Astrocyte (in vitro differentiated cells and primary cell): ENCODE results near the gene FADS2. TPM values are rescaled to one million over a fixed set of nuclear protein-coding genes. Genes with fewer than 3 reads are reported as not detected.

Source experiments
- DNase-seq: peaks from one replicate; pipeline ENCODE4 v3.0.0-alpha.2; 2010; ENCODE audit warnings: low read depth
- FAIRE-seq: peaks from 2 replicates; lab custom pipeline; 2011; peaks lifted over from hg19 to GRCh38; lab: Jason Lieb, UNC
- H2AFZ ChIP-seq: 2 replicates; pipeline ENCODE4 v1.6.0; 2012; ENCODE audit warnings: low read depth, low read length, inconsistent platforms
- H3K27ac ChIP-seq: 2 replicates; pipeline ENCODE4 v1.5.1; 2011; ENCODE audit warnings: low read depth, low read length, inconsistent platforms
- H3K27me3 ChIP-seq: 2 replicates; pipeline ENCODE4 v1.6.0; 2011; ENCODE audit warnings: low read length, inconsistent platforms; ENCODE audit not compliant: insufficient read depth
- H3K36me3 ChIP-seq: 2 replicates; pipeline ENCODE4 v1.5.1; 2011; ENCODE audit warnings: low read length, inconsistent platforms; ENCODE audit not compliant: insufficient read depth
- H3K4me1 ChIP-seq: 2 replicates; pipeline ENCODE4 v1.5.1; 2011; ENCODE audit warnings: low read length, inconsistent platforms; ENCODE audit not compliant: insufficient read depth
- H3K4me2 ChIP-seq: 2 replicates; pipeline ENCODE4 v1.6.0; 2012; ENCODE audit warnings: low read length, inconsistent platforms
- H3K4me3 ChIP-seq: 2 replicates; pipeline ENCODE4 v1.5.1; 2011; ENCODE audit warnings: low read depth, mild to moderate bottlenecking, low read length, inconsistent platforms; ENCODE audit not compliant: insufficient read depth
- H3K79me2 ChIP-seq: 2 replicates; pipeline ENCODE4 v1.6.0; 2012; ENCODE audit warnings: mild to moderate bottlenecking, low read length, inconsistent platforms; ENCODE audit not compliant: insufficient read depth
- H3K9ac ChIP-seq: 2 replicates; pipeline ENCODE4 v1.6.0; 2012; ENCODE audit warnings: mild to moderate bottlenecking, low read length, inconsistent platforms
- H3K9me3 ChIP-seq: 2 replicates; pipeline ENCODE4 v1.5.1; 2012; ENCODE audit warnings: low read depth, mild to moderate bottlenecking, low read length, inconsistent platforms; ENCODE audit not compliant: insufficient read depth
- H4K20me1 ChIP-seq: 2 replicates; pipeline ENCODE4 v1.6.0; 2012; ENCODE audit warnings: low read length, inconsistent platforms; ENCODE audit not compliant: insufficient read depth
- H3K27ac Mint-ChIP-seq: one replicate; pipeline ENCODE4 v1.8.0; 2021; ENCODE audit warnings: mild to moderate bottlenecking, mixed read lengths; ENCODE audit not compliant: unreplicated experiment
- H3K27me3 Mint-ChIP-seq: one replicate; pipeline ENCODE4 v1.8.0; 2021; ENCODE audit warnings: low read depth, mixed read lengths; ENCODE audit not compliant: unreplicated experiment
- H3K36me3 Mint-ChIP-seq: one replicate; pipeline ENCODE4 v1.8.0; 2021; ENCODE audit warnings: low read depth, mixed read lengths; ENCODE audit not compliant: unreplicated experiment
- H3K4me1 Mint-ChIP-seq: one replicate; pipeline ENCODE4 v1.8.0; 2021; ENCODE audit warnings: low read depth, mixed read lengths; ENCODE audit not compliant: unreplicated experiment
- H3K4me3 Mint-ChIP-seq: one replicate; pipeline ENCODE4 v1.8.0; 2021; ENCODE audit warnings: mild to moderate bottlenecking, moderate library complexity, mixed read lengths; ENCODE audit not compliant: unreplicated experiment
- H3K9me3 Mint-ChIP-seq: one replicate; pipeline ENCODE4 v1.8.0; 2021; ENCODE audit warnings: mild to moderate bottlenecking, mixed read lengths; ENCODE audit not compliant: unreplicated experiment
- EZH2 ChIP-seq: IDR thresholded peaks from 2 replicates; pipeline ENCODE4 v1.6.1; 2012; ENCODE audit warnings: mild to moderate bottlenecking, low read length, inconsistent platforms; ENCODE audit not compliant: insufficient read depth
- total RNA-seq: library from RNA; stranded (reverse); gene quantifications from 2 replicates; pipeline ENCODE4 v1.2.1, GENCODE V29; 2021
- TF ChIP-seq, protein P1 (sequence below): IDR thresholded peaks from 2 replicates; pipeline ENCODE4 v1.5.1; 2011; ENCODE audit warnings: low read depth, mild to moderate bottlenecking, inconsistent platforms, low read length, moderate library complexity; ENCODE audit not compliant: insufficient read depth

Gene FADS2
- total RNA-seq, 1 donor from 2014 or later, result 287 TPM

DNA sequence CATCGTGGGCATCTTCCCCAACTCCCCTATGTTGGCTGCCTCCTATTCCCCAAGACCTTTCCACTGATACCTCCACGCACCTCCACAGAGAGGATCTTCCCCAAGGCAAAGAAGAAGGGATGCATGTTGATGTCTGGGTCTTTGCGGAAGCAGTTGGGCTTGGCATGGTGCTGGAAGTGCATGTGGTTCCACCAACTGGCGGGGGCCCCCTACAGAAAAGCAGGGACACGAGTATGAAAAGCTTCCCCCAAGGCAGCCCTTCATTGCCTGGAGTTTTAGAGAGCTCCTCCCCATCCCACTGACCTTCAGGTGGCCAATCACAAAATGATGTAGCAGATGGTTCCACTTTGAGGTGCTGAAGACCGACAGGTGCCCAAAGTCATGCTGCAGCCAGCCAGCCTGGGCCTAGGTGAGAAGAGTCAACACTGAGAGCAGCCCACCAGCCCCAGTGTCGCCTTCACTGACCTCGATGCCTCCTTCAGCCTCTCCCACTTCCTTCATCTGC lies 17.4 kb upstream of the FADS2 start:
- H4K20me1 ChIP-seq, result no peaks in the 10 kb centered on the region
- no peak overlapping the region for H3K9ac ChIP-seq
- H3K4me2 ChIP-seq, result no peak overlapping the region
- H3K27me3 ChIP-seq, result no peaks in the 10 kb centered on the region
- H3K27ac ChIP-seq, result no peak overlapping the region
- peaks cover 3% of the 10 kb centered on the region for H3K4me1 ChIP-seq
- TF ChIP-seq, protein P1, sequence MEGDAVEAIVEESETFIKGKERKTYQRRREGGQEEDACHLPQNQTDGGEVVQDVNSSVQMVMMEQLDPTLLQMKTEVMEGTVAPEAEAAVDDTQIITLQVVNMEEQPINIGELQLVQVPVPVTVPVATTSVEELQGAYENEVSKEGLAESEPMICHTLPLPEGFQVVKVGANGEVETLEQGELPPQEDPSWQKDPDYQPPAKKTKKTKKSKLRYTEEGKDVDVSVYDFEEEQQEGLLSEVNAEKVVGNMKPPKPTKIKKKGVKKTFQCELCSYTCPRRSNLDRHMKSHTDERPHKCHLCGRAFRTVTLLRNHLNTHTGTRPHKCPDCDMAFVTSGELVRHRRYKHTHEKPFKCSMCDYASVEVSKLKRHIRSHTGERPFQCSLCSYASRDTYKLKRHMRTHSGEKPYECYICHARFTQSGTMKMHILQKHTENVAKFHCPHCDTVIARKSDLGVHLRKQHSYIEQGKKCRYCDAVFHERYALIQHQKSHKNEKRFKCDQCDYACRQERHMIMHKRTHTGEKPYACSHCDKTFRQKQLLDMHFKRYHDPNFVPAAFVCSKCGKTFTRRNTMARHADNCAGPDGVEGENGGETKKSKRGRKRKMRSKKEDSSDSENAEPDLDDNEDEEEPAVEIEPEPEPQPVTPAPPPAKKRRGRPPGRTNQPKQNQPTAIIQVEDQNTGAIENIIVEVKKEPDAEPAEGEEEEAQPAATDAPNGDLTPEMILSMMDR, result no peak
- TF ChIP-seq EZH2, result no peak
- Mint-ChIP-seq H3K27me3 (no peaks in the 10 kb centered on the region), H3K27ac (no peak overlapping the region), H3K4me3 (no peak overlapping the region), H3K4me1 (no peaks in the 10 kb centered on the region), H3K9me3 (no peaks in the 10 kb centered on the region), H3K36me3 (peaks cover 23% of the 10 kb centered on the region)
- FAIRE-seq (no peak), DNase-seq (no peak)
- H3K79me2 ChIP-seq, result peaks cover 6% of the 10 kb centered on the region
- H2AFZ ChIP-seq, result no peak overlapping the region
- no peak overlapping the region for H3K4me3 ChIP-seq
- peaks cover 21% of the 10 kb centered on the region for H3K36me3 ChIP-seq
- H3K9me3 ChIP-seq, result no peaks in the 10 kb centered on the region

DNA sequence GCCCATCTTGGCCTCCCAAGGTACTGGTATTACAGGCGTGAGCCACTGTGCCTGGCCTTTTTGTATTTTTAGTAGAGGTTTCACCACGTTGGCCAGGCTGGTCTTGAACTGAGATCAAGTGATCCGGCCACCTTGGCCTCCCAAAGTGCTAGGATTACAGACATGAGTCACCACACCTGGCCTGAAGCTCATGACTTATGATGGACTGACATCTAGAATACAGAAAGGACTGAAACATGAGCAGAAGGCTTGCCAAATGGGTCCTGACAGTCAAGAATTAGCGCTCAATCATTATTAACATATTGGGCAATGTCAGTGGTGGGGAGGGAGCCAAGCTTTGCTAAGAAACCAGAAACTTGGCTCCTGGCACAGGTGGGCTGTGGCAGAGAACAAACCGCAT lies 16.3 kb upstream of the FADS2 start:
- DNase-seq (no peak), FAIRE-seq (no peak)
- no peak overlapping the region for H3K4me3 ChIP-seq
- no peaks in the 10 kb centered on the region for H3K4me1 Mint-ChIP-seq
- no peak overlapping the region for H2AFZ ChIP-seq
- no peaks in the 10 kb centered on the region for H3K27me3 Mint-ChIP-seq
- no peaks in the 10 kb centered on the region for H4K20me1 ChIP-seq
- H3K27me3 ChIP-seq, result no peaks in the 10 kb centered on the region
- peaks cover 20% of the 10 kb centered on the region for H3K36me3 Mint-ChIP-seq
- no peak overlapping the region for H3K27ac Mint-ChIP-seq
- H3K36me3 ChIP-seq, result peaks cover 14% of the 10 kb centered on the region
- no peak overlapping the region for H3K4me3 Mint-ChIP-seq
- H3K4me1 ChIP-seq, result peaks cover 3% of the 10 kb centered on the region
- H3K79me2 ChIP-seq, result peaks cover 11% of the 10 kb centered on the region
- no peak overlapping the region for H3K27ac ChIP-seq
- H3K4me2 ChIP-seq, result no peak overlapping the region
- no peak for TF ChIP-seq EZH2
- TF ChIP-seq, protein P1, result no peak
- H3K9me3 Mint-ChIP-seq, result no peaks in the 10 kb centered on the region
- no peak overlapping the region for H3K9ac ChIP-seq
- no peaks in the 10 kb centered on the region for H3K9me3 ChIP-seq

- no peaks in the 10 kb centered on the region for H4K20me1 ChIP-seq
- no peak for DNase-seq
- Mint-ChIP-seq H3K27me3 (no peaks in the 10 kb centered on the region), H3K36me3 (peaks cover 15% of the 10 kb centered on the region), H3K4me1 (peaks cover 4% of the 10 kb centered on the region), H3K27ac (no peak overlapping the region), H3K9me3 (no peaks in the 10 kb centered on the region), H3K4me3 (no peak overlapping the region)
- no peak overlapping the region for H3K27ac ChIP-seq
- H3K4me1 ChIP-seq, result peaks cover 12% of the 10 kb centered on the region
- H3K36me3 ChIP-seq, result peaks cover 13% of the 10 kb centered on the region
- FAIRE-seq, result no peak
- H3K4me2 ChIP-seq, result no peak overlapping the region
- H3K9ac ChIP-seq, result no peak overlapping the region
- peaks cover 11% of the 10 kb centered on the region for H3K79me2 ChIP-seq
- H3K27me3 ChIP-seq, result no peaks in the 10 kb centered on the region
- H3K9me3 ChIP-seq, result no peaks in the 10 kb centered on the region
- H2AFZ ChIP-seq, result no peak overlapping the region
- TF ChIP-seq, protein P1, result no peak
- no peak for TF ChIP-seq EZH2
- H3K4me3 ChIP-seq, result no peak overlapping the region
These were observed 15.2 kb upstream of the FADS2 start for GRCh38 chr11:61812736-61813411.
